Measurements from ENCODE around the gene ASXL1. TPM values are rescaled to one million over a fixed set of nuclear protein-coding genes. Genes with fewer than 3 reads are reported as not detected.
A peak's percentile ranks its signal among the peaks of the same experiment; 100 is the strongest.

Gene ASXL1
- total and polyA plus RNA-seq, 9 of the 15 experiments (the other 6 are each of a cell fraction or from before 2014, with no cell fraction given) = 6.5 to 65.3 (median 32.3) TPM

DNA sequence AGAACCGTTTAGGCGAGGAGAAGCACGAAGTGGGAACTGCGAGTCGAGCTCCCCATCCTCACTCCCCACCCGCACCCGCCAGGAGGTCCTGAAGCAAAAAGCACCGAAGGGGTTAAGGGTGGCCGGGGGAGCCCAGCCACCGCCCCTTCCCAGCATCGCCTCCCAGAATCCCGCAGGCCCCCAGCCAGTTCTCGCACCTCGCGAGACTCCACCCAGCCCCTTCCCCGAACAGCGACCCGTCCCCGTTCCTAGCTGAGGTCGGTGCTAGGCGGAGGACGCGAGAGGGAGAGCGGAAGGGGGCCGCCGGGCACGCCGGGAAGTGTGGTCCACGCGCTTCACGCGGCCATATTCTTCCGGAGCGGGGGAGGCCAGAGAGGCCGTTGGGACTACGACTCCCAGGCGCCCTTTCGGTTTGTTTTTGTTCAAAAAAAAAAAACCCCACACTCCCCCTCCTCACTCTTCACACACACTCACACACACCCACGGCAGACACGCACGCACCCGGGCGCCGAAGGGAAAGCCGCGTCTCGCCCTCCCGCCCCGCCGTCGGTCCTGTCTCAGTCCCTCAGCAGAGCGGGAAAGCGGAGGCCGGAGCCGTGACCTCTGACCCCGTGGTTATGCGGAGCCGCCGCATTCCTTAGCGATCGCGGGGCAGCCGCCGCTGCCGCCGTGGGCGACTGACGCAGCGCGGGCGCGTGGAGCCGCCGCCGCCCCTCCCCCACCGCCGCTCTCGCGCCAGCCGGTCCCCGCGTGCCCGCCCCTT, at the start of gene ASXL1 (continued):
- TF ChIP-seq, protein P1, sequence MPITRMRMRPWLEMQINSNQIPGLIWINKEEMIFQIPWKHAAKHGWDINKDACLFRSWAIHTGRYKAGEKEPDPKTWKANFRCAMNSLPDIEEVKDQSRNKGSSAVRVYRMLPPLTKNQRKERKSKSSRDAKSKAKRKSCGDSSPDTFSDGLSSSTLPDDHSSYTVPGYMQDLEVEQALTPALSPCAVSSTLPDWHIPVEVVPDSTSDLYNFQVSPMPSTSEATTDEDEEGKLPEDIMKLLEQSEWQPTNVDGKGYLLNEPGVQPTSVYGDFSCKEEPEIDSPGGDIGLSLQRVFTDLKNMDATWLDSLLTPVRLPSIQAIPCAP (CRISPR knock-in tag; IDR thresholded peaks at IDR 0.05; ENCODE audit: borderline replicate concordance) = no peak
- TF ChIP-seq ZNF77 (CRISPR knock-in tag; IDR thresholded peaks at IDR 0.05) (no peak), KHSRP (IDR thresholded peaks at IDR 0.05) (no peak), ZFP1 (CRISPR knock-in tag; IDR thresholded peaks at IDR 0.05) (peak; percentile 54; the same call in 1 of the 2 replicates), SRSF1 (IDR thresholded peaks at IDR 0.05; ENCODE audit: low read depth, low read length) (no peak), NBN (IDR thresholded peaks at IDR 0.05; ENCODE audit: low read depth) (no peak), ZNF274 (IDR thresholded peaks at IDR 0.05; ENCODE audit: borderline replicate concordance, low read depth, low read length) (no peak), ZNF146 (CRISPR knock-in tag; IDR thresholded peaks at IDR 0.05; ENCODE audit: unreplicated experiment) (no peak), CREBBP (IDR thresholded peaks at IDR 0.05; ENCODE audit: low read depth, low read length) (no peak), ZNF75A (CRISPR knock-in tag; IDR thresholded peaks at IDR 0.05) (no peak), ZNF584 (CRISPR knock-in tag; IDR thresholded peaks at IDR 0.05; ENCODE audit: low read depth) (0 out of 2 replicates have a peak, but pooled peaks have one; percentile 32), RHOXF2B (CRISPR knock-in tag; conservative IDR thresholded peaks at IDR 0.05) (no peak), HMG20B (CRISPR knock-in tag; IDR thresholded peaks at IDR 0.05) (no peak), SP2 (IDR thresholded peaks at IDR 0.05; ENCODE audit: extremely low read depth, low read depth, low read length, poor library complexity, severe bottlenecking) (no peak), RBM25 (IDR thresholded peaks at IDR 0.05; ENCODE audit: low read depth, low read length, severe bottlenecking) (peak; percentile 99), MTA3 (IDR thresholded peaks at IDR 0.05; ENCODE audit: borderline replicate concordance) (peak; percentile 67), HEY1 (CRISPR knock-in tag; IDR thresholded peaks at IDR 0.05; ENCODE audit: borderline replicate concordance) (no peak), MYBL2 (IDR thresholded peaks at IDR 0.05; ENCODE audit: low read depth) (peak; percentile 89), MYBL2 (CRISPR knock-in tag; IDR thresholded peaks at IDR 0.05; ENCODE audit: borderline replicate concordance) (peak; percentile 71; the same call in 1 of the 2 replicates), NONO (IDR thresholded peaks at IDR 0.05; ENCODE audit: low read depth in 2 of 2, low read length in 1 of 2) (peak in 1 of 2 experiments; percentile 31; a peak in 1 of 4 replicates)
- TF ChIP-seq, protein P2, sequence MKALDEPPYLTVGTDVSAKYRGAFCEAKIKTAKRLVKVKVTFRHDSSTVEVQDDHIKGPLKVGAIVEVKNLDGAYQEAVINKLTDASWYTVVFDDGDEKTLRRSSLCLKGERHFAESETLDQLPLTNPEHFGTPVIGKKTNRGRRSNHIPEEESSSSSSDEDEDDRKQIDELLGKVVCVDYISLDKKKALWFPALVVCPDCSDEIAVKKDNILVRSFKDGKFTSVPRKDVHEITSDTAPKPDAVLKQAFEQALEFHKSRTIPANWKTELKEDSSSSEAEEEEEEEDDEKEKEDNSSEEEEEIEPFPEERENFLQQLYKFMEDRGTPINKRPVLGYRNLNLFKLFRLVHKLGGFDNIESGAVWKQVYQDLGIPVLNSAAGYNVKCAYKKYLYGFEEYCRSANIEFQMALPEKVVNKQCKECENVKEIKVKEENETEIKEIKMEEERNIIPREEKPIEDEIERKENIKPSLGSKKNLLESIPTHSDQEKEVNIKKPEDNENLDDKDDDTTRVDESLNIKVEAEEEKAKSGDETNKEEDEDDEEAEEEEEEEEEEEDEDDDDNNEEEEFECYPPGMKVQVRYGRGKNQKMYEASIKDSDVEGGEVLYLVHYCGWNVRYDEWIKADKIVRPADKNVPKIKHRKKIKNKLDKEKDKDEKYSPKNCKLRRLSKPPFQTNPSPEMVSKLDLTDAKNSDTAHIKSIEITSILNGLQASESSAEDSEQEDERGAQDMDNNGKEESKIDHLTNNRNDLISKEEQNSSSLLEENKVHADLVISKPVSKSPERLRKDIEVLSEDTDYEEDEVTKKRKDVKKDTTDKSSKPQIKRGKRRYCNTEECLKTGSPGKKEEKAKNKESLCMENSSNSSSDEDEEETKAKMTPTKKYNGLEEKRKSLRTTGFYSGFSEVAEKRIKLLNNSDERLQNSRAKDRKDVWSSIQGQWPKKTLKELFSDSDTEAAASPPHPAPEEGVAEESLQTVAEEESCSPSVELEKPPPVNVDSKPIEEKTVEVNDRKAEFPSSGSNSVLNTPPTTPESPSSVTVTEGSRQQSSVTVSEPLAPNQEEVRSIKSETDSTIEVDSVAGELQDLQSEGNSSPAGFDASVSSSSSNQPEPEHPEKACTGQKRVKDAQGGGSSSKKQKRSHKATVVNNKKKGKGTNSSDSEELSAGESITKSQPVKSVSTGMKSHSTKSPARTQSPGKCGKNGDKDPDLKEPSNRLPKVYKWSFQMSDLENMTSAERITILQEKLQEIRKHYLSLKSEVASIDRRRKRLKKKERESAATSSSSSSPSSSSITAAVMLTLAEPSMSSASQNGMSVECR (CRISPR knock-in tag; IDR thresholded peaks at IDR 0.05) = peak; percentile 76; the same call in 1 of the 2 replicates
- TF ChIP-seq, protein P3, sequence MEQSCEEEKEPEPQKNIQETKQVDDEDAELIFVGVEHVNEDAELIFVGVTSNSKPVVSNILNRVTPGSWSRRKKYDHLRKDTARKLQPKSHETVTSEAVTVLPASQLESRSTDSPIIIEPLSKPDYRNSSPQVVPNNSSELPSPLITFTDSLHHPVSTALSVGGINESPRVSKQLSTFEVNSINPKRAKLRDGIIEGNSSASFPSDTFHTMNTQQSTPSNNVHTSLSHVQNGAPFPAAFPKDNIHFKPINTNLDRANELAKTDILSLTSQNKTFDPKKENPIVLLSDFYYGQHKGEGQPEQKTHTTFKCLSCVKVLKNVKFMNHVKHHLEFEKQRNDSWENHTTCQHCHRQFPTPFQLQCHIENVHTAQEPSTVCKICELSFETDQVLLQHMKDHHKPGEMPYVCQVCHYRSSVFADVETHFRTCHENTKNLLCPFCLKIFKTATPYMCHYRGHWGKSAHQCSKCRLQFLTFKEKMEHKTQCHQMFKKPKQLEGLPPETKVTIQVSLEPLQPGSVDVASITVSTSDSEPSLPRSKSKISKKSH (CRISPR knock-in tag; IDR thresholded peaks at IDR 0.05) = no peak
